Measurements from ENCODE around the gene ARHGAP44.
"Not testable (repeated sequence)": the region's sequence is repeated elsewhere in the genome, so short reads cannot be mapped to it uniquely, and the experiment has no call there.

Gene ARHGAP44

GRCh38 chr17:12952012-12952411 is 162.7 kb downstream of the ARHGAP44 start:
- DNase-seq (ENCODE audit: low read depth), result no peak
- H3K4me3 ChIP-seq (ENCODE audit: low read depth, low read length), result no peak overlapping the region

GRCh38 chr17:12953156-12953555 is 163.9 kb downstream of the ARHGAP44 start:
- no peak for DNase-seq (ENCODE audit: low read depth)
- no peak overlapping the region for H3K4me3 ChIP-seq (ENCODE audit: low read depth, low read length)

GRCh38 chr17:12955521-12955920 is 166.2 kb downstream of the ARHGAP44 start:
- no peak overlapping the region for H3K4me3 ChIP-seq (ENCODE audit: low read depth, low read length)
- DNase-seq (ENCODE audit: low read depth), result no peak

- no peak overlapping the region for H3K4me3 ChIP-seq (ENCODE audit: low read depth, low read length)
- DNase-seq (ENCODE audit: low read depth), result peak; percentile 63
These were observed 169.5 kb downstream of the ARHGAP44 start for GRCh38 chr17:12958786-12959185.

- H3K4me3 ChIP-seq (ENCODE audit: low read depth, low read length), result no peak overlapping the region
- peak; percentile 76 for DNase-seq (ENCODE audit: low read depth)
These were observed 170.1 kb downstream of the ARHGAP44 start for GRCh38 chr17:12959441-12959840.

GRCh38 chr17:12961655-12962054 is 172.4 kb downstream of the ARHGAP44 start:
- DNase-seq (ENCODE audit: low read depth), result no peak
- H3K4me3 ChIP-seq (ENCODE audit: low read depth, low read length), result no peak overlapping the region

- no peak for DNase-seq (ENCODE audit: low read depth)
- no peak overlapping the region for H3K4me3 ChIP-seq (ENCODE audit: low read depth, low read length)
These were observed 174.2 kb downstream of the ARHGAP44 start for GRCh38 chr17:12963505-12963904.

- no peak for DNase-seq (ENCODE audit: low read depth)
- H3K4me3 ChIP-seq (ENCODE audit: low read depth, low read length), result no peak overlapping the region
These were observed 174.9 kb downstream of the ARHGAP44 start for GRCh38 chr17:12964162-12964561.

- H3K4me3 ChIP-seq (ENCODE audit: low read depth, low read length), result no peak overlapping the region
- DNase-seq (ENCODE audit: low read depth), result no peak
These were observed 175.5 kb downstream of the ARHGAP44 start for GRCh38 chr17:12964840-12965239.

GRCh38 chr17:12965988-12966387 is 176.7 kb downstream of the ARHGAP44 start:
- no peak overlapping the region for H3K4me3 ChIP-seq (ENCODE audit: low read depth, low read length)
- DNase-seq (ENCODE audit: low read depth), result no peak

GRCh38 chr17:12966413-12966812 is 177.1 kb downstream of the ARHGAP44 start:
- H3K4me3 ChIP-seq (ENCODE audit: low read depth, low read length), result no peak overlapping the region
- DNase-seq (ENCODE audit: low read depth), result no peak

- no peak for DNase-seq (ENCODE audit: low read depth)
- H3K4me3 ChIP-seq (ENCODE audit: low read depth, low read length), result no peak overlapping the region
These were observed 178.7 kb downstream of the ARHGAP44 start for GRCh38 chr17:12967962-12968361.

- DNase-seq (ENCODE audit: low read depth), result no peak
- peak overlapping the region; percentile 37 for H3K4me3 ChIP-seq (ENCODE audit: low read depth, low read length)
These were observed 184.3 kb downstream of the ARHGAP44 start for GRCh38 chr17:12973496-12974004.

GRCh38 chr17:12974005-12974531 is 184.8 kb downstream of the ARHGAP44 start:
- DNase-seq (ENCODE audit: low read depth), result no peak
- H3K4me3 ChIP-seq (ENCODE audit: low read depth, low read length), result peak overlapping the region; percentile 37

GRCh38 chr17:12977008-12977751 is 187.9 kb downstream of the ARHGAP44 start:
- DNase-seq (ENCODE audit: low read depth), result no peak
- H3K4me3 ChIP-seq (ENCODE audit: low read depth, low read length), result no peak overlapping the region

GRCh38 chr17:12978787-12979186 is 189.5 kb downstream of the ARHGAP44 start:
- DNase-seq (ENCODE audit: low read depth); H3K4me3 ChIP-seq (ENCODE audit: low read depth, low read length): not testable (repeated sequence)

- H3K4me3 ChIP-seq (ENCODE audit: low read depth, low read length), result no peak overlapping the region
These were observed 189.9 kb downstream of the ARHGAP44 start for GRCh38 chr17:12979246-12979645.

GRCh38 chr17:12979826-12980500 is 190.7 kb downstream of the ARHGAP44 start:
- no peak overlapping the region for H3K4me3 ChIP-seq (ENCODE audit: low read depth, low read length)
- no peak for DNase-seq (ENCODE audit: low read depth)

More at GRCh38 chr17:12979246-12979645, 189.9 kb downstream of the ARHGAP44 start:
- no peak for DNase-seq (ENCODE audit: low read depth)

- no peak for DNase-seq (ENCODE audit: low read depth)
- no peak overlapping the region for H3K4me3 ChIP-seq (ENCODE audit: low read depth, low read length)
These were observed 192.9 kb downstream of the ARHGAP44 start for GRCh38 chr17:12982224-12982623.

Data from skeletal muscle cell (primary cell).